Subcutaneous adipose tissue (tissue), 4 donors: ENCODE data around the gene PPARG. TPM values are rescaled to one million over a fixed set of nuclear protein-coding genes. Genes with fewer than 3 reads are reported as not detected.

Experiments used
- CTCF ChIP-seq: fragments of 450-650 bp; IDR thresholded peaks from one replicate; pipeline ENCODE4 v1.5.1; 2016; ENCODE audit warnings: low read depth, mild to moderate bottlenecking, control low read depth, antibody characterized with exemption, moderate library complexity
- total RNA-seq, 4 donors: library from RNA; depleted of rRNA; stranded (reverse); fragments of >200 nt; gene quantifications; one replicate each; pipeline ENCODE4 v1.1.0, GENCODE V29; 2016

Gene PPARG
- total RNA-seq, 4 donors from 2014 or later: 223 to 357 (median 337) TPM

- no peak for TF ChIP-seq CTCF
Measured at GRCh38 chr3:12270976-12271375, 17.9 kb upstream of the PPARG start.

GRCh38 chr3:12273045-12273695, 15.7 kb upstream of the PPARG start:
- no peak for TF ChIP-seq CTCF

- TF ChIP-seq CTCF: no peak
Measured at GRCh38 chr3:12275974-12276650, 12.8 kb upstream of the PPARG start.

- no peak for TF ChIP-seq CTCF
Measured at GRCh38 chr3:12278566-12278965, 10.3 kb upstream of the PPARG start.

- TF ChIP-seq CTCF: no peak
Measured at GRCh38 chr3:12279591-12280326, 9.1 kb upstream of the PPARG start.

- no peak for TF ChIP-seq CTCF
Measured at GRCh38 chr3:12280357-12280806, 8.5 kb upstream of the PPARG start.

- no peak for TF ChIP-seq CTCF
Measured at GRCh38 chr3:12284591-12284990, 4.3 kb upstream of the PPARG start.
